Measurements from ENCODE around the gene PTPRD.

DNA sequence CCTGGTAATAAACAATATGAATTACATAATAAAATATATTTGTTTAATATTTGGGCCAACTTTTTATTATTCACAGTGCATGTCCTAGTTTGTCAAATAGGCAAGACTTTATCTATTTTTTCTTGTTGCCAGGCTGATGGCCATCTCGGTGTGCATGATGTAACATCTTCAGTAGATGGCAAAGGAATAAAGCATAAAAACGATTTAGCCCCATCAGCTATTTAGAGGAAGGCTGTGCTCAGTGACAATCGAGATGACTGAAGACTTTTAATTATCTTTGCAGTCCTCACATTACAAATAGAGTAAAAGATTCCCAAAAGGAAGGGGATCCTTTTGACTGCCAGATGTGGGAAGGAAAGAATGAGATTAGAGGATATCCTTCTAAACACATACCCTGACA, 358.5 kb downstream of the PTPRD start:
- TF ChIP-seq, protein P1, sequence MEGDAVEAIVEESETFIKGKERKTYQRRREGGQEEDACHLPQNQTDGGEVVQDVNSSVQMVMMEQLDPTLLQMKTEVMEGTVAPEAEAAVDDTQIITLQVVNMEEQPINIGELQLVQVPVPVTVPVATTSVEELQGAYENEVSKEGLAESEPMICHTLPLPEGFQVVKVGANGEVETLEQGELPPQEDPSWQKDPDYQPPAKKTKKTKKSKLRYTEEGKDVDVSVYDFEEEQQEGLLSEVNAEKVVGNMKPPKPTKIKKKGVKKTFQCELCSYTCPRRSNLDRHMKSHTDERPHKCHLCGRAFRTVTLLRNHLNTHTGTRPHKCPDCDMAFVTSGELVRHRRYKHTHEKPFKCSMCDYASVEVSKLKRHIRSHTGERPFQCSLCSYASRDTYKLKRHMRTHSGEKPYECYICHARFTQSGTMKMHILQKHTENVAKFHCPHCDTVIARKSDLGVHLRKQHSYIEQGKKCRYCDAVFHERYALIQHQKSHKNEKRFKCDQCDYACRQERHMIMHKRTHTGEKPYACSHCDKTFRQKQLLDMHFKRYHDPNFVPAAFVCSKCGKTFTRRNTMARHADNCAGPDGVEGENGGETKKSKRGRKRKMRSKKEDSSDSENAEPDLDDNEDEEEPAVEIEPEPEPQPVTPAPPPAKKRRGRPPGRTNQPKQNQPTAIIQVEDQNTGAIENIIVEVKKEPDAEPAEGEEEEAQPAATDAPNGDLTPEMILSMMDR (IDR thresholded peaks at IDR 0.05), result no peak
- TF ChIP-seq, protein P2, sequence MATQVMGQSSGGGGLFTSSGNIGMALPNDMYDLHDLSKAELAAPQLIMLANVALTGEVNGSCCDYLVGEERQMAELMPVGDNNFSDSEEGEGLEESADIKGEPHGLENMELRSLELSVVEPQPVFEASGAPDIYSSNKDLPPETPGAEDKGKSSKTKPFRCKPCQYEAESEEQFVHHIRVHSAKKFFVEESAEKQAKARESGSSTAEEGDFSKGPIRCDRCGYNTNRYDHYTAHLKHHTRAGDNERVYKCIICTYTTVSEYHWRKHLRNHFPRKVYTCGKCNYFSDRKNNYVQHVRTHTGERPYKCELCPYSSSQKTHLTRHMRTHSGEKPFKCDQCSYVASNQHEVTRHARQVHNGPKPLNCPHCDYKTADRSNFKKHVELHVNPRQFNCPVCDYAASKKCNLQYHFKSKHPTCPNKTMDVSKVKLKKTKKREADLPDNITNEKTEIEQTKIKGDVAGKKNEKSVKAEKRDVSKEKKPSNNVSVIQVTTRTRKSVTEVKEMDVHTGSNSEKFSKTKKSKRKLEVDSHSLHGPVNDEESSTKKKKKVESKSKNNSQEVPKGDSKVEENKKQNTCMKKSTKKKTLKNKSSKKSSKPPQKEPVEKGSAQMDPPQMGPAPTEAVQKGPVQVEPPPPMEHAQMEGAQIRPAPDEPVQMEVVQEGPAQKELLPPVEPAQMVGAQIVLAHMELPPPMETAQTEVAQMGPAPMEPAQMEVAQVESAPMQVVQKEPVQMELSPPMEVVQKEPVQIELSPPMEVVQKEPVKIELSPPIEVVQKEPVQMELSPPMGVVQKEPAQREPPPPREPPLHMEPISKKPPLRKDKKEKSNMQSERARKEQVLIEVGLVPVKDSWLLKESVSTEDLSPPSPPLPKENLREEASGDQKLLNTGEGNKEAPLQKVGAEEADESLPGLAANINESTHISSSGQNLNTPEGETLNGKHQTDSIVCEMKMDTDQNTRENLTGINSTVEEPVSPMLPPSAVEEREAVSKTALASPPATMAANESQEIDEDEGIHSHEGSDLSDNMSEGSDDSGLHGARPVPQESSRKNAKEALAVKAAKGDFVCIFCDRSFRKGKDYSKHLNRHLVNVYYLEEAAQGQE (IDR thresholded peaks at IDR 0.05; ENCODE audit: insufficient read depth in 1 of 2, low read depth in 2 of 2, low read length in 1 of 2), result no peak
- no peak for TF ChIP-seq POLR2AphosphoS5 (IDR thresholded peaks at IDR 0.05; ENCODE audit: low read depth, low read length)
